Measurements from ENCODE around the gene VASP.

Gene VASP
- 83.5 to 157 (median 117) reads per million in 3 experiments for total RNA-seq

GRCh38 chr19:45506989-45507871 lies at the start of gene VASP:
VASP (plus strand) TSS chr19:45507479; CDS start chr19:45507772, 293 bp downstream.
- DNase-seq = peak; percentile 91

GRCh38 chr19:45457776-45458175 lies 49.5 kb upstream of the VASP start:
- no peak for DNase-seq

GRCh38 chr19:45460807-45461347 lies 46.4 kb upstream of the VASP start:
- DNase-seq = no peak

DNA sequence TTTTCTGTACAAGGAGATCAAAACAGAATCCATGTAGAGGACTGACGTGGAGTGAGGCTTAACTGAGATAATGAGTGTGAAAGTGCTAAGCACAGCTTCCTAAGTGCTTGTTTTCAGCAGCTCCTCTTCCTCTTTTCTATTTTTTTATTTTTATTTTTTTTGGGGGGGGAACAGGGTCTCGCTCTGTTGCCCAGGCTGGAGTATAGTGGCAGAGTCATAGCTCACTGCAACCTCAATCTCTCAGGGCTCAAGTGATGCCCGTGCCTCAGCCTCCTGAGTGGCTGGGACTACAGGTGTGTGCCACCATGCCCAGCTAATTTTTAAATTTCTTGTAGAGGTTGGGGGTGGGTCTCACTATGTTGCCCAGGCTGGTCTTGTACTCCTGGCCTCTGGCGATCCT lies 45.1 kb upstream of the VASP start:
- no peak for DNase-seq

- DNase-seq = no peak
These were observed 44.0 kb upstream of the VASP start for GRCh38 chr19:45463241-45463640.

DNA sequence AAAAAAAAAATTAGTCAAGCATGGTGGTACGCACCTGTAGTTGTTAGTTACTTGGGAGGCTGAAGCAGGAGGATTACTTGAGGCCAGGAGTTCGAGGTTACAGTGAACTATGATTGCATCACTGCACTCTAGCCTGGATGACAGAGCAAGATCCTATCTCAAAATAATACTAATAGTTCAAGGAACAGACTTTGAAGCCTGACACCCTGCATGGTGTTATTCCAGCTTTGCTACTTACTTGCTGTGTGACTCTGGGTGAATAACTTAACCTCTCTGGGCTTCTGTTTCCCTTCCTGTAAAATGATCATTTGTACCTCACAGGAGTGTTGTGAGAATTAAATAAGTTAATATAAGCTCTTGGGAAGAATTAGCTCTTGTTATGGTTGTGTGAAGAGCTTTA lies 43.0 kb upstream of the VASP start:
- DNase-seq = no peak

- DNase-seq = no peak
These were observed 42.3 kb upstream of the VASP start for GRCh38 chr19:45464852-45465441.

- no peak for DNase-seq
These were observed 40.2 kb upstream of the VASP start for GRCh38 chr19:45467115-45467455.

GRCh38 chr19:45467456-45468158 lies 39.7 kb upstream of the VASP start, which contains the start of gene FOSB:
FOSB (plus strand) TSS chr19:45467996; CDS start chr19:45468587, 591 bp downstream.
- peak; percentile 97 for DNase-seq

DNA sequence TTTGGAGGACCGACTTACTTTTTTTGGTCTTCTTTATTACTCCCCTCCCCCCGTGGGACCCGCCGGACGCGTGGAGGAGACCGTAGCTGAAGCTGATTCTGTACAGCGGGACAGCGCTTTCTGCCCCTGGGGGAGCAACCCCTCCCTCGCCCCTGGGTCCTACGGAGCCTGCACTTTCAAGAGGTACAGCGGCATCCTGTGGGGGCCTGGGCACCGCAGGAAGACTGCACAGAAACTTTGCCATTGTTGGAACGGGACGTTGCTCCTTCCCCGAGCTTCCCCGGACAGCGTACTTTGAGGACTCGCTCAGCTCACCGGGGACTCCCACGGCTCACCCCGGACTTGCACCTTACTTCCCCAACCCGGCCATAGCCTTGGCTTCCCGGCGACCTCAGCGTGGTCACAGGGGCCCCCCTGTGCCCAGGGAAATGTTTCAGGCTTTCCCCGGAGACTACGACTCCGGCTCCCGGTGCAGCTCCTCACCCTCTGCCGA lies 39.1 kb upstream of the VASP start:
- DNase-seq = no peak

GRCh38 chr19:45468803-45469131 lies 38.5 kb upstream of the VASP start:
- no peak for DNase-seq

- peak; percentile 95 for DNase-seq
These were observed 37.9 kb upstream of the VASP start for GRCh38 chr19:45469132-45469944.

DNA sequence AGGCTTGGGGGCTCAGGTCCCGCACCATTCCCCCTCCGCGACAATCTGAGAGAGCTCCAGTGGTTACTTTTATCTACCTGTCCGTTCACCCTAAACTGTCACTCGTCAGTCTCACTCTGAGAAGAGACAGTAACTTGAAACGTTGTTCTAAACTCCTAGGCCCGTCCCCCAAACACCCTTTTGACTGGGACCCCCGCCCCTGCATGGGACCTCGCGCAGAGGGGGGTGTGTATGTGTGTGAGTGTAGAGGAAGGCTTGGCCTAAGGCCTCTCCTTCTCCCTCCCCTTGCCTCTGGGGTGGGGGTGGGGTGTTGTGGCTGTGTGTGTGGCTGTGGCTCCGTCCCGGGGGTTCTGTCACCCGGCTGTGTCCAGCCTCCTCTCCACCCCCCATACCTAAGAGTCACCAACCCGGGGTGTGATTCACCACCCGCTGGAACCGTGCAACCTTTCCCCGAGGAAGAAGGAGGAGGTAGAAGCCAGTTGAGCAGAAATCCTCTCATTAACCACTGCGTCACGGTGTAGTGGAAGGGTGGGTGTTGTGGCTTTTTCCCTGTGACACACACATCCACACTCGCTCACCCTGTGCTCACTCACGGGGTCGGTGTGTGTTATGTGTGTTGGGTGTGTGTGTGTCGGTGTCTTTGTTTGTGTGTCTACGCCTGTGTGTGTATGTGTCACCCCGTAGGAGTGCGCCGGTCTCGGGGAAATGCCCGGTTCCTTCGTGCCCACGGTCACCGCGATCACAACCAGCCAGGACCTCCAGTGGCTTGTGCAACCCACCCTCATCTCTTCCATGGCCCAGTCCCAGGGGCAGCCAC lies 37.1 kb upstream of the VASP start:
- no peak for DNase-seq

DNA sequence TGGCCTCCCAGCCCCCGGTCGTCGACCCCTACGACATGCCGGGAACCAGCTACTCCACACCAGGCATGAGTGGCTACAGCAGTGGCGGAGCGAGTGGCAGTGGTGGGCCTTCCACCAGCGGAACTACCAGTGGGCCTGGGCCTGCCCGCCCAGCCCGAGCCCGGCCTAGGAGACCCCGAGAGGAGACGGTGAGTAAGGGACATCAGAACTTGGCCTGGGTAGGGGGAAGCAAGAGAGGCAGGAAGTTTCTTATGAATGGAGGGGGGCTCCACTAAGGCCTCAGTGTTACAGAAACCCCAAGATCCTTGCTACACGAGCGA lies 36.6 kb upstream of the VASP start:
- DNase-seq = peak; percentile 53

- DNase-seq = peak; percentile 37
These were observed 36.0 kb upstream of the VASP start for GRCh38 chr19:45471111-45471930.

GRCh38 chr19:45471931-45472562 lies 35.2 kb upstream of the VASP start:
- peak; percentile 42 for DNase-seq

- peak; percentile 57 for DNase-seq
These were observed 34.5 kb upstream of the VASP start for GRCh38 chr19:45472563-45473366.

- DNase-seq = no peak
These were observed 34.0 kb upstream of the VASP start for GRCh38 chr19:45473367-45473681.
